A673 (cell line): ENCODE results near the gene SLC12A3. TPM values are rescaled to one million over a fixed set of nuclear protein-coding genes. Genes with fewer than 3 reads are reported as not detected.

Experiments
- BruUV-seq: library from RNA; stranded (reverse); fragments of 400-500 nt; replicated peaks from 2 replicates; lab custom pipeline; 2021; lab: Mats Ljungman, UMichigan
- CTCF ChIA-PET: fragments of 300-600 bp; sonication (Branson Sonifier 250); formaldehyde crosslinking; loops from one replicate; lab custom pipeline; 2022; ENCODE audit warnings: antibody characterized with exemption; lab: Charles Lee
- POLR2A ChIA-PET: fragments of 300-600 bp; sonication (Branson Sonifier 250); formaldehyde crosslinking; loops from one replicate; lab custom pipeline; 2022; ENCODE audit warnings: antibody characterized with exemption; ENCODE audit not compliant: low non-redundant PET; lab: Charles Lee
- DNase-seq: peaks from one replicate; pipeline ENCODE4 v3.0.0-alpha.2; 2015; ENCODE audit warnings: low spot score
- H3K27ac ChIP-seq: fragments of 200-600 bp; sonication (generic); 2 replicates; pipeline ENCODE4 v1.5.1; 2016; ENCODE audit warnings: mixed run types, low read depth, mild to moderate bottlenecking, mixed read lengths, antibody characterized with exemption, low read length; ENCODE audit not compliant: poor library complexity, severe bottlenecking
- H3K27me3 ChIP-seq: fragments of 200-600 bp; sonication (generic); replicated peaks from 2 replicates; pipeline ENCODE4 v1.6.1; 2017; ENCODE audit warnings: mixed run types, low read depth, mild to moderate bottlenecking, mixed read lengths, antibody characterized with exemption, low read length; ENCODE audit not compliant: insufficient read depth, poor library complexity
- H3K36me3 ChIP-seq: fragments of 200-600 bp; sonication (generic); 2 replicates; pipeline ENCODE4 v1.6.1; 2016; ENCODE audit warnings: mixed run types, mild to moderate bottlenecking, mixed read lengths, antibody characterized with exemption, low read length; ENCODE audit not compliant: insufficient read depth, poor library complexity, severe bottlenecking
- H3K4me1 ChIP-seq: fragments of 200-600 bp; sonication (generic); 2 replicates; pipeline ENCODE4 v1.6.1; 2017; ENCODE audit warnings: mixed run types, mild to moderate bottlenecking, mixed read lengths, antibody characterized with exemption, low read length; ENCODE audit not compliant: insufficient read depth, poor library complexity, severe bottlenecking
- H3K4me3 ChIP-seq: fragments of 200-600 bp; sonication (generic); 2 replicates; pipeline ENCODE4 v1.5.1; 2016; ENCODE audit warnings: low read depth, mixed run types, mild to moderate bottlenecking, mixed read lengths, low read length; ENCODE audit not compliant: poor library complexity, severe bottlenecking
- H3K9me3 ChIP-seq: fragments of 200-600 bp; sonication (generic); 2 replicates; pipeline ENCODE4 v1.6.1; 2016; ENCODE audit warnings: mixed run types, low read depth, mild to moderate bottlenecking, mixed read lengths, antibody characterized with exemption, low read length; ENCODE audit not compliant: poor library complexity, severe bottlenecking
- EZH2 ChIP-seq: fragments of 200-600 bp; sonication (generic); IDR thresholded peaks from 2 replicates; pipeline ENCODE4 v1.6.1; 2017; ENCODE audit warnings: borderline replicate concordance, low read depth, mild to moderate bottlenecking, mixed read lengths, antibody characterized with exemption, low read length; ENCODE audit not compliant: poor library complexity, severe bottlenecking
- intact Hi-C: fragments of 100-400 bp; cut with micrococcal nuclease; formaldehyde crosslinking; loops from one replicate; pipeline ENCODE4 v1.10.0; 2022; ENCODE audit not compliant: unreplicated experiment
- total RNA-seq: library from RNA; stranded (reverse); gene quantifications from 2 replicates; pipeline ENCODE4 v1.2.3, GENCODE V29; 2021
- TF ChIP-seq, protein P1 (sequence below): fragments of 300-800, 200-600 bp; sonication (generic); conservative IDR thresholded peaks from 2 replicates; pipeline ENCODE4 v1.5.1; 2017; ENCODE audit warnings: low read depth, mild to moderate bottlenecking, antibody characterized with exemption, low read length, moderate library complexity, mixed read lengths

The SLC12A3 gene
- total RNA-seq, 1 experiment from 2014 or later = not detected

GRCh38 chr16:56921571-56921970 is 56.6 kb downstream of the SLC12A3 start:
- no peaks in the 10 kb centered on the region for H3K9me3 ChIP-seq
- H3K4me3 ChIP-seq = no peak overlapping the region
- no peaks in the 10 kb centered on the region for H3K4me1 ChIP-seq
- H3K36me3 ChIP-seq = no peaks in the 10 kb centered on the region
- POLR2A ChIA-PET = no interaction called here
- no peak overlapping the region for H3K27ac ChIP-seq
- CTCF ChIA-PET = no interaction called here
- TF ChIP-seq, protein P1, sequence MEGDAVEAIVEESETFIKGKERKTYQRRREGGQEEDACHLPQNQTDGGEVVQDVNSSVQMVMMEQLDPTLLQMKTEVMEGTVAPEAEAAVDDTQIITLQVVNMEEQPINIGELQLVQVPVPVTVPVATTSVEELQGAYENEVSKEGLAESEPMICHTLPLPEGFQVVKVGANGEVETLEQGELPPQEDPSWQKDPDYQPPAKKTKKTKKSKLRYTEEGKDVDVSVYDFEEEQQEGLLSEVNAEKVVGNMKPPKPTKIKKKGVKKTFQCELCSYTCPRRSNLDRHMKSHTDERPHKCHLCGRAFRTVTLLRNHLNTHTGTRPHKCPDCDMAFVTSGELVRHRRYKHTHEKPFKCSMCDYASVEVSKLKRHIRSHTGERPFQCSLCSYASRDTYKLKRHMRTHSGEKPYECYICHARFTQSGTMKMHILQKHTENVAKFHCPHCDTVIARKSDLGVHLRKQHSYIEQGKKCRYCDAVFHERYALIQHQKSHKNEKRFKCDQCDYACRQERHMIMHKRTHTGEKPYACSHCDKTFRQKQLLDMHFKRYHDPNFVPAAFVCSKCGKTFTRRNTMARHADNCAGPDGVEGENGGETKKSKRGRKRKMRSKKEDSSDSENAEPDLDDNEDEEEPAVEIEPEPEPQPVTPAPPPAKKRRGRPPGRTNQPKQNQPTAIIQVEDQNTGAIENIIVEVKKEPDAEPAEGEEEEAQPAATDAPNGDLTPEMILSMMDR = no peak
- TF ChIP-seq EZH2 = no peak
- intact Hi-C loops = no loop called here
- no TSS peak for BruUV-seq
- H3K27me3 ChIP-seq = no peaks in the 10 kb centered on the region
- DNase-seq = no peak

- Histone ChIP-seq H3K27me3 (no peaks in the 10 kb centered on the region), H3K4me3 (no peak overlapping the region), H3K36me3 (no peaks in the 10 kb centered on the region), H3K9me3 (no peaks in the 10 kb centered on the region), H3K4me1 (no peaks in the 10 kb centered on the region), H3K27ac (no peak overlapping the region)
- no TSS peak for BruUV-seq
- intact Hi-C loops = no loop called here
- TF ChIP-seq, protein P1 = no peak
- no peak for TF ChIP-seq EZH2
- no peak for DNase-seq
- ChIA-PET POLR2A (no interaction called here), CTCF (interaction anchor here (0.7 kb wide), 2 partner anchors 133 to 696 kb away, joined by 3 to 8 read pairs; no protein-coding TSS in a partner anchor)
These were observed 58.6 kb downstream of the SLC12A3 start for GRCh38 chr16:56923481-56924091.

DNA sequence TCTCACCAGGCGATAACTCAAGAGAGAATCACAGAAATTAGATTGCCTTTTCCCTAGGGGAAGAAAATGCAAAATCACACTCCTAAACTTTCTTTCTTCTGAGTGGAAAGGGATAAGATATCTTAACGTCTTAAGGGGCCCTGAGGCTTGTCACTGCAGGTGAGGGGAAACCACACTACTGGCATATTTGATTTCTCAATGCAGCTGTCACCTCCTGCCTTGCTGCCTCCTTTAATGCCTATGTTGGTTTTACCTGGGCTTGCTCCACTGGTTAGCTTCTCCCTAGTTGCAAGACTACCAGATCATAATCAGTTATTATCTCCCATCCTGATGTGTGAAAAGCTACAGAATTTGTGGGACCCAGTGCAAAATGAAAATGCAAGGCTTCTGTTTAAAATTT is 62.5 kb downstream of the SLC12A3 start:
- ChIA-PET POLR2A (no interaction called here), CTCF (no interaction called here)
- no TSS peak for BruUV-seq
- intact Hi-C loops = no loop called here
- no peaks in the 10 kb centered on the region for H3K9me3 ChIP-seq
- H3K27me3 ChIP-seq = no peaks in the 10 kb centered on the region
- H3K4me3 ChIP-seq = no peak overlapping the region
- H3K4me1 ChIP-seq = peaks cover 11% of the 10 kb centered on the region
- TF ChIP-seq EZH2 = no peak
- H3K36me3 ChIP-seq = no peaks in the 10 kb centered on the region
- DNase-seq = no peak
- no peak overlapping the region for H3K27ac ChIP-seq

DNA sequence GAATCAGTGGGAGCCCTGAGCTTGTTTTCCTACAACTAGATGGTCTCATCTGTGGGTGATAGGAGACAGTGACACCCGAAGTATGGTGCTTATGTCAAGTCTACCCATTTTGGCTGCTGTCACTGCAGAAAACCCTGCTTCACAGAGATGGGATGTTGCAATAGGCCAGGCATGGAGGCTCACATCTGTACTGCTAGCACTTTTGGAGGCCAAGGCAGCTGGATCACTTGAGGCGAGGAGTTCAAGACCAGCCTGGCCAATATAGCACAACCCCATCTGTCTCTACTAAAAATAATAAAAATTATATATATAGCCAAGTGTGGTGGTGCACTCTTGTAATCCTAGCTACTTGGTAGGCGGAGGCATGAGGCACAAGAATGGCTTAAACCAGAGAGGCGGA is 64.6 kb downstream of the SLC12A3 start:
- DNase-seq = no peak
- intact Hi-C loops = no loop called here
- H3K36me3 ChIP-seq = peaks cover 9% of the 10 kb centered on the region
- CTCF ChIA-PET = no interaction called here
- no peak for TF ChIP-seq EZH2
- TF ChIP-seq, protein P1 = no peak
- H3K4me1 ChIP-seq = peaks cover 11% of the 10 kb centered on the region
- H3K27me3 ChIP-seq = no peaks in the 10 kb centered on the region
- POLR2A ChIA-PET = no interaction called here
- H3K9me3 ChIP-seq = no peaks in the 10 kb centered on the region
- no peak overlapping the region for H3K27ac ChIP-seq
- BruUV-seq = no TSS peak
- no peak overlapping the region for H3K4me3 ChIP-seq
